HepG2 (cell line): ENCODE data around the gene EEPD1. TPM values are rescaled to one million over a fixed set of nuclear protein-coding genes. Genes with fewer than 3 reads are reported as not detected.

Source experiments
- ARHGAP35 ChIP-seq: sonication (generic); formaldehyde crosslinking; IDR thresholded peaks from 2 replicates; pipeline ENCODE4 v1.9.0; 2022; ENCODE audit warnings: mild to moderate bottlenecking, inconsistent platforms, moderate library complexity, missing genetic modification reagents, borderline replicate concordance
- CBX1 ChIP-seq: IDR thresholded peaks from one replicate; pipeline ENCODE4 v1.6.1; 2016; ENCODE audit warnings: antibody characterized with exemption, low read depth
- ERF ChIP-seq: IDR thresholded peaks from 2 replicates; pipeline ENCODE4 v1.6.1; 2018; ENCODE audit warnings: missing biosample characterization, missing genetic modification reagents
- POLR2A ChIP-seq, 2 experiments: IDR thresholded peaks; 2 replicates each; pipeline ENCODE4 v1.6.1; 2011; ENCODE audit warnings: low read depth in 2 of 2, low read length in 2 of 2, mild to moderate bottlenecking in 1 of 2, moderate library complexity in 1 of 2; ENCODE audit not compliant: insufficient read depth in 1 of 2
- YY1 ChIP-seq: IDR thresholded peaks from 2 replicates; pipeline ENCODE4 v1.6.1; 2011; ENCODE audit warnings: low read length, low read depth, moderate library complexity, mild to moderate bottlenecking; ENCODE audit not compliant: insufficient read depth, insufficient replicate concordance
- ZFX ChIP-seq: sonication (generic); formaldehyde crosslinking; IDR thresholded peaks from 2 replicates; pipeline ENCODE4 v1.4.0; 2020; ENCODE audit warnings: mild to moderate bottlenecking, low read depth, missing genetic modification reagents, moderate library complexity
- ZNF180 ChIP-seq: sonication (generic); formaldehyde crosslinking; IDR thresholded peaks from 2 replicates; pipeline ENCODE4 v1.4.0; 2020; ENCODE audit warnings: low read depth, missing genetic modification reagents, borderline replicate concordance
- ZNF709 ChIP-seq: sonication (generic); formaldehyde crosslinking; IDR thresholded peaks from 2 replicates; pipeline ENCODE4 v1.5.0; 2020; ENCODE audit warnings: mild to moderate bottlenecking, missing genetic modification reagents
- ZNF790 ChIP-seq: sonication (generic); formaldehyde crosslinking; IDR thresholded peaks from 2 replicates; pipeline ENCODE4 v1.8.0; 2022; ENCODE audit warnings: missing genetic modification reagents, mild to moderate bottlenecking, borderline replicate concordance
- polyA plus RNA-seq, 8 experiments: library from polyadenylated mRNA; depleted of rRNA in 3 of 8; stranded (reverse) in 7 of 8; unstranded in 1 of 8; fragments of >200 nt; fragmentation: Illumina TruSeq in 4 of 8; extraction: Trizol in 4 of 8; gene quantifications; 2 replicates each; pipeline versions ENCODE4 v1.2.1 to v1.2.3, GENCODE V29; 2011 to 2016; ENCODE audit warnings: low read depth in 4 of 8, missing spikeins in 1 of 8, mixed read lengths in 1 of 8; ENCODE audit not compliant: insufficient read depth in 1 of 8
- total RNA-seq, 5 experiments: library from RNA; depleted of rRNA; stranded (reverse); fragments of >200 nt; fragmentation: Illumina TruSeq; extraction: Trizol; gene quantifications; 2 replicates each; pipeline ENCODE4 v1.2.3, GENCODE V29; 2016; ENCODE audit warnings: low read depth in 1 of 5
- TF ChIP-seq, protein P1 (sequence below): fragments of 450-650 bp; IDR thresholded peaks from 2 replicates; pipeline ENCODE4 v1.6.1; 2017; ENCODE audit warnings: mild to moderate bottlenecking
- TF ChIP-seq, protein P2 (sequence below): sonication (generic); formaldehyde crosslinking; conservative IDR thresholded peaks from 2 replicates; pipeline ENCODE4 v1.4.0; 2020; ENCODE audit warnings: missing genetic modification reagents
- TF ChIP-seq, protein P3 (sequence below): sonication (generic); formaldehyde crosslinking; IDR thresholded peaks from 2 replicates; pipeline ENCODE4 v1.4.0; 2020; ENCODE audit warnings: missing genetic modification reagents
- TF ChIP-seq, protein P4 (sequence below): sonication (generic); IDR thresholded peaks from 2 replicates; pipeline ENCODE4 v1.6.1; 2016; ENCODE audit warnings: low read depth, borderline replicate concordance
- TF ChIP-seq, protein P5 (sequence below): sonication (generic); formaldehyde crosslinking; conservative IDR thresholded peaks from 2 replicates; pipeline ENCODE4 v1.8.0; 2022; ENCODE audit warnings: low read depth, missing genetic modification reagents
- TF ChIP-seq, protein P6 (sequence below): IDR thresholded peaks from 2 replicates; pipeline ENCODE4 v1.6.1; 2016; ENCODE audit warnings: mild to moderate bottlenecking

Gene EEPD1
- total and polyA plus RNA-seq, 2 of the 13 experiments (the other 11 are each of a cell fraction or from before 2014, with no cell fraction given) = 10.1 to 16.4 TPM

DNA sequence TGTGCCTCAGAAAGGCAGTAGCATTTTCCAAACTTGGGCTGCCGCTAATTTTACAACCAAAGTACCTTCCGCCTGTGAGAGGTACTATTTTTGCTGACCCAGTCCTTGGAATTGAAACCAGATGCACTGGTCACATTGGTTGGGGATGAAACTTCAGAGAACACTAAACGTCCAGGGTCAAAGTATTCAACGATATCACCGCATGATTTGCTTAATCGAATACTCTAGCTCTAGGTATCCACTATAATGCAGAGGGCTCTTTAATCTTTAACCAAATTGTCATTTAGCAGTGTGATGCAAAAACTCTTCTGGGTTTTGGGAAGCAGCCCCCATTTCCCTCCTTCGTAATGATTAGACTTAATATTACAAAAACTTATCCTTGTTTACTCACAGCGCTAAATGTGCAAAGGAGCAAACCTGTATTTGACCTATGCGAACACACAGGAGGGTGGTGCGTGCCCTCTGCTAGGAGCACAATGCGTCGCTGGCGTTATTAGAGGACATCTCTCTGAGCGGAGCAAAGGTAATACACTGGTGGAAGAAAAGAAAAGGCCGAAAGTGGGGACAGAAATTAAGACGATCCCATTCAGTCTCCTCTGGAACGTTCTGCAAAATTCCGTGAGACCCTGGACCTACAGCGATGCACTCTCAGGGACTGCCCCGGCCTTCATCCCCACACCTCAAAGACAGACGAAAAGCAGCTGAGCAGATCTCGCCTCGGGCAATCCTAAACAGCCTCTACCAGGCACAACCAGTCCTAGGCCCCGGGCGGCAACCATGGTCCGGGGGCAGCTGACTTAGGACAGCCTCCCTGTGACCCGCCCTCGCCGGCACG is 916 bp upstream of the EEPD1 start (continued):
- TF ChIP-seq ARHGAP35 (CRISPR knock-in tag) (no peak), ZNF709 (CRISPR knock-in tag) (no peak), POLR2A (IDR thresholded peaks at IDR 0.05; ENCODE audit: insufficient read depth in 1 of 2, low read depth in 2 of 2, low read length in 2 of 2) (peak; percentile 56 to 63), ZNF790 (CRISPR knock-in tag) (no peak), YY1 (peak; percentile 63), ERF (0 out of 2 replicates have a peak, but pooled peaks have one; percentile 30), ZFX (CRISPR knock-in tag) (peak; percentile 81), CBX1 (peak; percentile 25), ZNF180 (no peak)
- TF ChIP-seq, protein P1, sequence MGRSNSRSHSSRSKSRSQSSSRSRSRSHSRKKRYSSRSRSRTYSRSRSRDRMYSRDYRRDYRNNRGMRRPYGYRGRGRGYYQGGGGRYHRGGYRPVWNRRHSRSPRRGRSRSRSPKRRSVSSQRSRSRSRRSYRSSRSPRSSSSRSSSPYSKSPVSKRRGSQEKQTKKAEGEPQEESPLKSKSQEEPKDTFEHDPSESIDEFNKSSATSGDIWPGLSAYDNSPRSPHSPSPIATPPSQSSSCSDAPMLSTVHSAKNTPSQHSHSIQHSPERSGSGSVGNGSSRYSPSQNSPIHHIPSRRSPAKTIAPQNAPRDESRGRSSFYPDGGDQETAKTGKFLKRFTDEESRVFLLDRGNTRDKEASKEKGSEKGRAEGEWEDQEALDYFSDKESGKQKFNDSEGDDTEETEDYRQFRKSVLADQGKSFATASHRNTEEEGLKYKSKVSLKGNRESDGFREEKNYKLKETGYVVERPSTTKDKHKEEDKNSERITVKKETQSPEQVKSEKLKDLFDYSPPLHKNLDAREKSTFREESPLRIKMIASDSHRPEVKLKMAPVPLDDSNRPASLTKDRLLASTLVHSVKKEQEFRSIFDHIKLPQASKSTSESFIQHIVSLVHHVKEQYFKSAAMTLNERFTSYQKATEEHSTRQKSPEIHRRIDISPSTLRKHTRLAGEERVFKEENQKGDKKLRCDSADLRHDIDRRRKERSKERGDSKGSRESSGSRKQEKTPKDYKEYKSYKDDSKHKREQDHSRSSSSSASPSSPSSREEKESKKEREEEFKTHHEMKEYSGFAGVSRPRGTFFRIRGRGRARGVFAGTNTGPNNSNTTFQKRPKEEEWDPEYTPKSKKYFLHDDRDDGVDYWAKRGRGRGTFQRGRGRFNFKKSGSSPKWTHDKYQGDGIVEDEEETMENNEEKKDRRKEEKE = no peak
- TF ChIP-seq, protein P2, sequence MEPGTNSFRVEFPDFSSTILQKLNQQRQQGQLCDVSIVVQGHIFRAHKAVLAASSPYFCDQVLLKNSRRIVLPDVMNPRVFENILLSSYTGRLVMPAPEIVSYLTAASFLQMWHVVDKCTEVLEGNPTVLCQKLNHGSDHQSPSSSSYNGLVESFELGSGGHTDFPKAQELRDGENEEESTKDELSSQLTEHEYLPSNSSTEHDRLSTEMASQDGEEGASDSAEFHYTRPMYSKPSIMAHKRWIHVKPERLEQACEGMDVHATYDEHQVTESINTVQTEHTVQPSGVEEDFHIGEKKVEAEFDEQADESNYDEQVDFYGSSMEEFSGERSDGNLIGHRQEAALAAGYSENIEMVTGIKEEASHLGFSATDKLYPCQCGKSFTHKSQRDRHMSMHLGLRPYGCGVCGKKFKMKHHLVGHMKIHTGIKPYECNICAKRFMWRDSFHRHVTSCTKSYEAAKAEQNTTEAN (CRISPR knock-in tag) = 0 out of 2 replicates have a peak, but pooled peaks have one; percentile 12
- TF ChIP-seq, protein P3, sequence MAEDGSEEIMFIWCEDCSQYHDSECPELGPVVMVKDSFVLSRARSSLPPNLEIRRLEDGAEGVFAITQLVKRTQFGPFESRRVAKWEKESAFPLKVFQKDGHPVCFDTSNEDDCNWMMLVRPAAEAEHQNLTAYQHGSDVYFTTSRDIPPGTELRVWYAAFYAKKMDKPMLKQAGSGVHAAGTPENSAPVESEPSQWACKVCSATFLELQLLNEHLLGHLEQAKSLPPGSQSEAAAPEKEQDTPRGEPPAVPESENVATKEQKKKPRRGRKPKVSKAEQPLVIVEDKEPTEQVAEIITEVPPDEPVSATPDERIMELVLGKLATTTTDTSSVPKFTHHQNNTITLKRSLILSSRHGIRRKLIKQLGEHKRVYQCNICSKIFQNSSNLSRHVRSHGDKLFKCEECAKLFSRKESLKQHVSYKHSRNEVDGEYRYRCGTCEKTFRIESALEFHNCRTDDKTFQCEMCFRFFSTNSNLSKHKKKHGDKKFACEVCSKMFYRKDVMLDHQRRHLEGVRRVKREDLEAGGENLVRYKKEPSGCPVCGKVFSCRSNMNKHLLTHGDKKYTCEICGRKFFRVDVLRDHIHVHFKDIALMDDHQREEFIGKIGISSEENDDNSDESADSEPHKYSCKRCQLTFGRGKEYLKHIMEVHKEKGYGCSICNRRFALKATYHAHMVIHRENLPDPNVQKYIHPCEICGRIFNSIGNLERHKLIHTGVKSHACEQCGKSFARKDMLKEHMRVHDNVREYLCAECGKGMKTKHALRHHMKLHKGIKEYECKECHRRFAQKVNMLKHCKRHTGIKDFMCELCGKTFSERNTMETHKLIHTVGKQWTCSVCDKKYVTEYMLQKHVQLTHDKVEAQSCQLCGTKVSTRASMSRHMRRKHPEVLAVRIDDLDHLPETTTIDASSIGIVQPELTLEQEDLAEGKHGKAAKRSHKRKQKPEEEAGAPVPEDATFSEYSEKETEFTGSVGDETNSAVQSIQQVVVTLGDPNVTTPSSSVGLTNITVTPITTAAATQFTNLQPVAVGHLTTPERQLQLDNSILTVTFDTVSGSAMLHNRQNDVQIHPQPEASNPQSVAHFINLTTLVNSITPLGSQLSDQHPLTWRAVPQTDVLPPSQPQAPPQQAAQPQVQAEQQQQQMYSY (CRISPR knock-in tag) = no peak
- TF ChIP-seq, protein P4, sequence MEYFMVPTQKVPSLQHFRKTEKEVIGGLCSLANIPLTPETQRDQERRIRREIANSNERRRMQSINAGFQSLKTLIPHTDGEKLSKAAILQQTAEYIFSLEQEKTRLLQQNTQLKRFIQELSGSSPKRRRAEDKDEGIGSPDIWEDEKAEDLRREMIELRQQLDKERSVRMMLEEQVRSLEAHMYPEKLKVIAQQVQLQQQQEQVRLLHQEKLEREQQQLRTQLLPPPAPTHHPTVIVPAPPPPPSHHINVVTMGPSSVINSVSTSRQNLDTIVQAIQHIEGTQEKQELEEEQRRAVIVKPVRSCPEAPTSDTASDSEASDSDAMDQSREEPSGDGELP = no peak; the same call in 1 of the 2 replicates
- TF ChIP-seq, protein P5, sequence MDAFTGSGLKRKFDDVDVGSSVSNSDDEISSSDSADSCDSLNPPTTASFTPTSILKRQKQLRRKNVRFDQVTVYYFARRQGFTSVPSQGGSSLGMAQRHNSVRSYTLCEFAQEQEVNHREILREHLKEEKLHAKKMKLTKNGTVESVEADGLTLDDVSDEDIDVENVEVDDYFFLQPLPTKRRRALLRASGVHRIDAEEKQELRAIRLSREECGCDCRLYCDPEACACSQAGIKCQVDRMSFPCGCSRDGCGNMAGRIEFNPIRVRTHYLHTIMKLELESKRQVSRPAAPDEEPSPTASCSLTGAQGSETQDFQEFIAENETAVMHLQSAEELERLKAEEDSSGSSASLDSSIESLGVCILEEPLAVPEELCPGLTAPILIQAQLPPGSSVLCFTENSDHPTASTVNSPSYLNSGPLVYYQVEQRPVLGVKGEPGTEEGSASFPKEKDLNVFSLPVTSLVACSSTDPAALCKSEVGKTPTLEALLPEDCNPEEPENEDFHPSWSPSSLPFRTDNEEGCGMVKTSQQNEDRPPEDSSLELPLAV = no peak
- TF ChIP-seq, protein P6, sequence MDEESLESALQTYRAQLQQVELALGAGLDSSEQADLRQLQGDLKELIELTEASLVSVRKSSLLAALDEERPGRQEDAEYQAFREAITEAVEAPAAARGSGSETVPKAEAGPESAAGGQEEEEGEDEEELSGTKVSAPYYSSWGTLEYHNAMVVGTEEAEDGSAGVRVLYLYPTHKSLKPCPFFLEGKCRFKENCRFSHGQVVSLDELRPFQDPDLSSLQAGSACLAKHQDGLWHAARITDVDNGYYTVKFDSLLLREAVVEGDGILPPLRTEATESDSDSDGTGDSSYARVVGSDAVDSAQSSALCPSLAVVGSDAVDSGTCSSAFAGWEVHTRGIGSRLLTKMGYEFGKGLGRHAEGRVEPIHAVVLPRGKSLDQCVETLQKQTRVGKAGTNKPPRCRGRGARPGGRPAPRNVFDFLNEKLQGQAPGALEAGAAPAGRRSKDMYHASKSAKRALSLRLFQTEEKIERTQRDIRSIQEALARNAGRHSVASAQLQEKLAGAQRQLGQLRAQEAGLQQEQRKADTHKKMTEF (CRISPR knock-in tag) = peak; percentile 17; the same call in 1 of the 2 replicates
